Thoracic aorta (tissue), 2 donors: ENCODE results near the gene RAP1GAP2. TPM values are rescaled to one million over a fixed set of nuclear protein-coding genes. Genes with fewer than 3 reads are reported as not detected.
A peak's percentile ranks its signal among the peaks of the same experiment; 100 is the strongest.

Experiments
- ATAC-seq: fragments of 150-250 bp; one replicate; pipeline ENCODE4 v1.8.0; 2017; ENCODE audit warnings: low read depth; ENCODE audit not compliant: insufficient number of reproducible peaks, low FRiP score
- DNase-seq: peaks from one replicate; pipeline ENCODE4 v3.0.0-alpha.2; 2020; ENCODE audit warnings: low spot score
- H3K27ac ChIP-seq, 2 donors: fragments of 200-600 bp; sonication (generic); 1 replicate in 1 of 2; 2 replicates in 1 of 2; pipeline ENCODE4 v1.5.1; 2016; ENCODE audit warnings: mild to moderate bottlenecking in 2 of 2, moderate library complexity in 2 of 2
- H3K27me3 ChIP-seq: fragments of 200-600 bp; sonication (generic); replicated peaks from 2 replicates; pipeline ENCODE4 v1.6.0; 2016; ENCODE audit warnings: mild to moderate bottlenecking; ENCODE audit not compliant: insufficient read depth
- H3K36me3 ChIP-seq: fragments of 200-600 bp; sonication (generic); one replicate; pipeline ENCODE4 v1.5.1; 2016
- H3K4me1 ChIP-seq, 2 donors: fragments of 200-600 bp; sonication (generic); 1 replicate in 1 of 2; 2 replicates in 1 of 2; pipeline versions ENCODE4 v1.5.1 to v1.6.0; 2016; ENCODE audit warnings: low read depth in 2 of 2, mild to moderate bottlenecking in 1 of 2; ENCODE audit not compliant: control insufficient read depth in 1 of 2
- H3K4me3 ChIP-seq: fragments of 200-600 bp; sonication (generic); 2 replicates; pipeline ENCODE4 v1.5.1; 2016; ENCODE audit warnings: mild to moderate bottlenecking
- H3K9me3 ChIP-seq: fragments of 200-600 bp; sonication (generic); 2 replicates; pipeline ENCODE4 v1.5.1; 2016
- total RNA-seq, 2 donors: library from RNA; depleted of rRNA; stranded (reverse); fragments of >200 nt; gene quantifications; one replicate each; pipeline versions ENCODE4 v1.1.0 to v1.2.3, GENCODE V29; 2016
- TF ChIP-seq, protein P1 (sequence below): fragments of 200-600 bp; sonication (generic); IDR thresholded peaks from one replicate; pipeline ENCODE4 v1.5.1; 2019; ENCODE audit warnings: antibody characterized with exemption

RAP1GAP2 gene
- total RNA-seq, 2 donors from 2014 or later = 10.0 to 12.4 TPM

DNA sequence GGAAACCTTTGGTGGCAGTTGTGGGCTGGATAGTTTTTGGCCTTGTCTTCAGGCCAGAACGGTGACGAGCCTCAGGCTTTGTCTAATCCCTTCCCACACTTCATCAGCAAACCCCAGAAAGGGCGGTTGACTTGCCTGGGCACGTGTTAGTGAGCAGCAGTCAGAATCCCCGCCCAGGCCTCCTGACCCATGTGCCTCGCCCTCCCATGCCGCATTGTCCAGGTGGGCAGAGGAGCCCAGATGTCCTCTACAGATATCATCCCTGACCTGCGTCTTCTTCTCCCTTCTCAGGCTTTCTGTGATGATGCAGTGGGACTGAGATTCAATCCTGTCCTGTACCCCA lies 184.6 kb downstream of the RAP1GAP2 start:
- H3K4me1 ChIP-seq = peaks cover 4 to 6% of the 10 kb centered on the region in 2 donors
- H3K27ac ChIP-seq = no peak overlapping the region
- TF ChIP-seq, protein P1, sequence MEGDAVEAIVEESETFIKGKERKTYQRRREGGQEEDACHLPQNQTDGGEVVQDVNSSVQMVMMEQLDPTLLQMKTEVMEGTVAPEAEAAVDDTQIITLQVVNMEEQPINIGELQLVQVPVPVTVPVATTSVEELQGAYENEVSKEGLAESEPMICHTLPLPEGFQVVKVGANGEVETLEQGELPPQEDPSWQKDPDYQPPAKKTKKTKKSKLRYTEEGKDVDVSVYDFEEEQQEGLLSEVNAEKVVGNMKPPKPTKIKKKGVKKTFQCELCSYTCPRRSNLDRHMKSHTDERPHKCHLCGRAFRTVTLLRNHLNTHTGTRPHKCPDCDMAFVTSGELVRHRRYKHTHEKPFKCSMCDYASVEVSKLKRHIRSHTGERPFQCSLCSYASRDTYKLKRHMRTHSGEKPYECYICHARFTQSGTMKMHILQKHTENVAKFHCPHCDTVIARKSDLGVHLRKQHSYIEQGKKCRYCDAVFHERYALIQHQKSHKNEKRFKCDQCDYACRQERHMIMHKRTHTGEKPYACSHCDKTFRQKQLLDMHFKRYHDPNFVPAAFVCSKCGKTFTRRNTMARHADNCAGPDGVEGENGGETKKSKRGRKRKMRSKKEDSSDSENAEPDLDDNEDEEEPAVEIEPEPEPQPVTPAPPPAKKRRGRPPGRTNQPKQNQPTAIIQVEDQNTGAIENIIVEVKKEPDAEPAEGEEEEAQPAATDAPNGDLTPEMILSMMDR = no peak
- ATAC-seq (no peak), DNase-seq (no peak)
- H3K9me3 ChIP-seq = no peaks in the 10 kb centered on the region
- H3K27me3 ChIP-seq = no peaks in the 10 kb centered on the region
- H3K4me3 ChIP-seq = no peak overlapping the region
- no peaks in the 10 kb centered on the region for H3K36me3 ChIP-seq

DNA sequence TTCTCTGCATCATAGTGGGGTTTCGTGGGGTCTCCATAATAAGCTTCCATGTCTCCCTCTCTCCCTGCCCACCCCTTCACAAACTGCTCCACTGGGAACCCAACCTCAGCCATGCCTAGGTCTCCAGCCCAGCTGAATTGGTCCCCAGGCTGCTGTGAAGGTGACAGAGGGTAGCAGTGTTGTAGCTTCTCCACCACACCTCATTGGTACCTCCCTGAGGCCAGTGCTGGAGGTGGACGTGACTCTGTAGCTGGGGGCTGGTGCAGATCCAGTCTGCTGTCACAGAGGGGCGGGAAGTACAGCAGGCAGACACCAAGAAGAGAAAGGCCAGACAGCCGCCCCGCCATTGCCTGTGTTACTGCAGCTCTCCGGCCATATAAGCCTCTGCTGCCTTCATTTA lies 185.1 kb downstream of the RAP1GAP2 start:
- Histone ChIP-seq H3K36me3 (no peaks in the 10 kb centered on the region), H3K9me3 (no peaks in the 10 kb centered on the region), H3K27me3 (no peaks in the 10 kb centered on the region), H3K4me3 (no peak overlapping the region), H3K4me1 (peaks cover 4 to 6% of the 10 kb centered on the region in 2 donors), H3K27ac (no peak overlapping the region)
- DNase-seq = no peak
- no peak for ATAC-seq
- TF ChIP-seq, protein P1 = no peak

DNA sequence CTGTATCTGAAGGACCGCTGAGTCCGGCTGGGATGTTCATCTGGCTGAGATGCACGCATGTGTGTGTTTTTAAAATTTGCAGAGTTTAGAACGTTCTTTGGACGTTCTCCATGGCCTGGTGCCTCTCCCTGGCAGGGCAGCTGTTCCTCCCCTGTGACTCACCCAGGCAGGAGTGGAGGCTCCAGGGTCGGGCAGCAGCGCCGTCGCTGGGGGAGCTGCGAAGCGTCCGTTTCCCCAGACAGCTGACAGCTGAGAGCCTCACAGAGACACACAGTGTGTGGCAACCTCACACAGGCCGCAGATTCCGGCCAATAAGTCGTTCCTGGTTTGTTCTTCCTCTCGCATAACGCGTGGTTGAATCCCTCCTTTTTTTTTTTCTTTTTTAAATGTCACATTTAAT lies 186.6 kb downstream of the RAP1GAP2 start:
- no peaks in the 10 kb centered on the region for H3K9me3 ChIP-seq
- peak overlapping the region; percentile 25 for H3K4me3 ChIP-seq
- H3K36me3 ChIP-seq = no peaks in the 10 kb centered on the region
- DNase-seq (peak; percentile 29), ATAC-seq (peak; percentile 36)
- H3K27me3 ChIP-seq = no peaks in the 10 kb centered on the region
- TF ChIP-seq, protein P1 = peak; percentile 48
- peaks cover 4 to 6% of the 10 kb centered on the region in 2 donors for H3K4me1 ChIP-seq
- H3K27ac ChIP-seq = no peak overlapping the region

DNA sequence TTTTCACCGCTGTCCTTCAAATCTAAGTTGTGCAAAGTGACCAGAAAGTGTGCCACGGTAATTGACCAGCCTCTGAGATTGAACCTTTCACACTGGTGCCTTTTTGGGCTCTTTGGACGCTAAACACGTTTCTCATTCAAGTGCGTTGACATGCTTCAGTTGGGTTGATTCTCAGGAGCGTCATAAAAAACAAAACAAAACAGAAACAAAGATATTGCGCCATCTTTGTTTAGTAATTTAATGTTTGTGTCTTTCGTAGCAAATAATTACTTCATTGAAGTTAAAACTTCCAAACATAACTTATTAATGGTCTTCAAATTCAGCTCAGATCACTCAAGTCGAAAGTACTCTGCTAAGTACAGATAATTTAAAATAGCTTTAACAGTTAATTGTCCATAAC lies 187.0 kb downstream of the RAP1GAP2 start:
- TF ChIP-seq, protein P1 = no peak
- Histone ChIP-seq H3K4me1 (peaks cover 4 to 6% of the 10 kb centered on the region in 2 donors), H3K27ac (no peak overlapping the region), H3K4me3 (peak overlapping the region; percentile 25), H3K36me3 (no peaks in the 10 kb centered on the region), H3K27me3 (no peaks in the 10 kb centered on the region), H3K9me3 (no peaks in the 10 kb centered on the region)
- no peak for DNase-seq
- no peak for ATAC-seq

DNA sequence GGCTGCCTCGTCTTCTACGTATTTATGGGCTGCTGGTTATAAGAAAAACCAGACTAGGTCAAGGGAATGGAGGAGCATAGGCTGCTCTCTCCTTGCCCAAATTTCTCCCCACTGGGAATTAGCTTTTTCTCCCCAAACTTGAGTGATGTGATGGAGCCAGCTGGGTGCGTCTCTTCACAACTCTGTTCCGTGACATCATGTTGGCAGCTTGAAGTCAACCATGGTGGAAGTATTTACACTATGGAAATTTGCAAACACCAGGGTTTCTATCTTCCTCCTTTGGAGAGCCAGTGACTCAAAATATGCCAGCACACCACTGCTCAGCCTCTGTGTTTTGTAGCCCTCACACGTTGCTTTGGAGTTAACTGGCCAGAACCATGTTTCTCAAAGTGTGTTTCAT lies 189.1 kb downstream of the RAP1GAP2 start:
- no peak for DNase-seq
- no peaks in the 10 kb centered on the region for H3K9me3 ChIP-seq
- no peaks in the 10 kb centered on the region for H3K27me3 ChIP-seq
- TF ChIP-seq, protein P1 = no peak
- H3K4me1 ChIP-seq = peaks cover 4 to 6% of the 10 kb centered on the region in 2 donors
- no peak overlapping the region for H3K4me3 ChIP-seq
- H3K36me3 ChIP-seq = no peaks in the 10 kb centered on the region
- no peak for ATAC-seq
- no peak overlapping the region for H3K27ac ChIP-seq
